Measurements from ENCODE around the gene DYRK1B.
A peak's percentile ranks its signal among the peaks of the same experiment; 100 is the strongest.
"Not testable (repeated sequence)": the region's sequence is repeated elsewhere in the genome, so short reads cannot be mapped to it uniquely, and the experiment has no call there.

DYRK1B gene

GRCh38 chr19:39833464-39834286, at the start of gene DYRK1B:
DYRK1B (minus strand) TSS chr19:39834162; CDS start chr19:39831867, 2,295 bp downstream.
- DNase-seq, result peak; percentile 93

- not testable (repeated sequence) for DNase-seq
These were observed 48.7 kb upstream of the DYRK1B start for GRCh38 chr19:39882645-39883044.

- DNase-seq, result not testable (repeated sequence)
These were observed 47.6 kb upstream of the DYRK1B start for GRCh38 chr19:39881495-39882110.

- DNase-seq, result not testable (repeated sequence)
These were observed 46.3 kb upstream of the DYRK1B start for GRCh38 chr19:39880241-39880640.

- DNase-seq, result not testable (repeated sequence)
These were observed 45.8 kb upstream of the DYRK1B start for GRCh38 chr19:39879796-39880195.

- not testable (repeated sequence) for DNase-seq
These were observed 44.9 kb upstream of the DYRK1B start for GRCh38 chr19:39878866-39879265.

- no peak for DNase-seq
These were observed 44.4 kb upstream of the DYRK1B start for GRCh38 chr19:39878398-39878797.

GRCh38 chr19:39877982-39878381, 44.0 kb upstream of the DYRK1B start:
- DNase-seq, result not testable (repeated sequence)

- DNase-seq, result not testable (repeated sequence)
These were observed 43.5 kb upstream of the DYRK1B start for GRCh38 chr19:39877488-39877887.

- not testable (repeated sequence) for DNase-seq
These were observed 42.5 kb upstream of the DYRK1B start for GRCh38 chr19:39876486-39876885.

GRCh38 chr19:39875401-39875864, 41.5 kb upstream of the DYRK1B start:
- DNase-seq, result not testable (repeated sequence)

GRCh38 chr19:39874404-39874803, 40.4 kb upstream of the DYRK1B start:
- DNase-seq, result no peak

- no peak for DNase-seq
These were observed 39.4 kb upstream of the DYRK1B start for GRCh38 chr19:39873385-39873784.

GRCh38 chr19:39871886-39872866, 38.2 kb upstream of the DYRK1B start:
- DNase-seq, result no peak

GRCh38 chr19:39871362-39871761, 37.4 kb upstream of the DYRK1B start:
- no peak for DNase-seq

GRCh38 chr19:39870171-39870971, 36.4 kb upstream of the DYRK1B start:
- no peak for DNase-seq

GRCh38 chr19:39867952-39868351, 34.0 kb upstream of the DYRK1B start:
- no peak for DNase-seq

- DNase-seq, result no peak
These were observed 33.2 kb upstream of the DYRK1B start for GRCh38 chr19:39867133-39867532.

- no peak for DNase-seq
These were observed 32.0 kb upstream of the DYRK1B start for GRCh38 chr19:39865953-39866352.

GRCh38 chr19:39865186-39865585, 31.2 kb upstream of the DYRK1B start:
- DNase-seq, result no peak

- DNase-seq, result no peak
These were observed 30.2 kb upstream of the DYRK1B start for GRCh38 chr19:39864118-39864517.

- no peak for DNase-seq
These were observed 24.6 kb upstream of the DYRK1B start for GRCh38 chr19:39858541-39858940.
